HG03097 (cell line): ENCODE measurements around the gene STON1.
"Not testable (repeated sequence)": the region's sequence is repeated elsewhere in the genome, so short reads cannot be mapped to it uniquely, and the experiment has no call there.

Source experiments
- ATAC-seq: cut with Tn5 transposase; IDR thresholded peaks from one replicate; pipeline ENCODE4 v1.9.1; 2021; ENCODE audit not compliant: unreplicated experiment, low FRiP score

Gene STON1

GRCh38 chr2:48527226-48527885, 2.6 kb upstream of the STON1 start:
- no peak for ATAC-seq

- ATAC-seq = no peak
These were observed 1.5 kb upstream of the STON1 start for GRCh38 chr2:48528431-48528830.

GRCh38 chr2:48529194-48529593, 760 bp upstream of the STON1 start:
- no peak for ATAC-seq

GRCh38 chr2:48529676-48530032, 300 bp upstream of the STON1 start:
- no peak for ATAC-seq

GRCh38 chr2:48531141-48531648, 1.2 kb downstream of the STON1 start:
- ATAC-seq = no peak

GRCh38 chr2:48532174-48532573, 2.2 kb downstream of the STON1 start:
- no peak for ATAC-seq

GRCh38 chr2:48532824-48533223, 2.9 kb downstream of the STON1 start:
- ATAC-seq = no peak

- no peak for ATAC-seq
These were observed 4.8 kb downstream of the STON1 start for GRCh38 chr2:48534781-48535180.

GRCh38 chr2:48540237-48540935, 10.4 kb downstream of the STON1 start:
- no peak for ATAC-seq

- ATAC-seq = no peak
These were observed 11.9 kb downstream of the STON1 start for GRCh38 chr2:48541666-48542389.

GRCh38 chr2:48543895-48544294, 13.9 kb downstream of the STON1 start:
- ATAC-seq = no peak

GRCh38 chr2:48545244-48545643, 15.3 kb downstream of the STON1 start:
- no peak for ATAC-seq

- ATAC-seq = no peak
These were observed 18.9 kb downstream of the STON1 start for GRCh38 chr2:48548840-48549239.

- no peak for ATAC-seq
These were observed 20.0 kb downstream of the STON1 start for GRCh38 chr2:48549972-48550371.

- no peak for ATAC-seq
These were observed 21.6 kb downstream of the STON1 start for GRCh38 chr2:48551548-48551947.

GRCh38 chr2:48555071-48555470, 25.1 kb downstream of the STON1 start:
- ATAC-seq = not testable (repeated sequence)

GRCh38 chr2:48558456-48558855, 28.5 kb downstream of the STON1 start:
- ATAC-seq = no peak

GRCh38 chr2:48560546-48561209, 30.7 kb downstream of the STON1 start:
- ATAC-seq = no peak

- no peak for ATAC-seq
These were observed 32.3 kb downstream of the STON1 start for GRCh38 chr2:48562281-48562680.

- ATAC-seq = no peak
These were observed 36.8 kb downstream of the STON1 start for GRCh38 chr2:48566592-48567310.
